GM23338 (cell line): ENCODE results near the gene BCDIN3D. TPM values are rescaled to one million over a fixed set of nuclear protein-coding genes. Genes with fewer than 3 reads are reported as not detected.
A peak's percentile ranks its signal among the peaks of the same experiment; 100 is the strongest.

Experiments used
- ATAC-seq: fragments of 200-7000 bp; cut with Tn5 transposase; 3 replicates; pipeline ENCODE4 v1.9.1; 2020
- DNase-seq: peaks from one replicate; pipeline ENCODE4 v3.0.0-alpha.2; 2015; ENCODE audit warnings: low spot score
- H2AFZ ChIP-seq: fragments of 200-600 bp; sonication (generic); 2 replicates; pipeline ENCODE4 v1.8.0; 2016; ENCODE audit warnings: antibody characterized with exemption, mild to moderate bottlenecking, moderate library complexity
- H3F3A ChIP-seq: fragments of 200-600 bp; sonication (generic); replicated peaks from 2 replicates; pipeline ENCODE4 v1.8.0; 2017; ENCODE audit warnings: antibody characterized with exemption, mixed run types, low read depth
- H3K27ac ChIP-seq: fragments of 200-600 bp; sonication (generic); 2 replicates; pipeline ENCODE4 v1.6.1; 2016; ENCODE audit warnings: low read depth
- H3K27me3 ChIP-seq: fragments of 200-600 bp; sonication (generic); 2 replicates; pipeline ENCODE4 v1.8.0; 2016; ENCODE audit warnings: mild to moderate bottlenecking, mixed run types, moderate library complexity; ENCODE audit not compliant: insufficient read depth
- H3K36me3 ChIP-seq: fragments of 200-600 bp; sonication (generic); 2 replicates; pipeline ENCODE4 v1.8.0; 2016; ENCODE audit warnings: mild to moderate bottlenecking; ENCODE audit not compliant: insufficient read depth
- H3K4me1 ChIP-seq: fragments of 200-600 bp; sonication (generic); 2 replicates; pipeline ENCODE4 v1.8.0; 2016; ENCODE audit warnings: mild to moderate bottlenecking, moderate library complexity; ENCODE audit not compliant: insufficient read depth
- H3K4me2 ChIP-seq: fragments of 200-600 bp; sonication (generic); 2 replicates; pipeline ENCODE4 v1.7.1; 2017; ENCODE audit warnings: mixed run types
- H3K4me3 ChIP-seq: fragments of 200-600 bp; sonication (generic); 2 replicates; pipeline ENCODE4 v1.6.1; 2016; ENCODE audit warnings: mixed run types
- H3K79me2 ChIP-seq: fragments of 200-600 bp; sonication (generic); replicated peaks from 2 replicates; pipeline ENCODE4 v1.8.0; 2017; ENCODE audit warnings: mild to moderate bottlenecking; ENCODE audit not compliant: insufficient read depth
- H3K9me2 ChIP-seq: fragments of 200-600 bp; sonication (generic); 2 replicates; pipeline ENCODE4 v1.8.0; 2017; ENCODE audit not compliant: insufficient read depth
- H4K20me1 ChIP-seq: fragments of 200-600 bp; sonication (generic); replicated peaks from 2 replicates; pipeline ENCODE4 v1.8.0; 2017; ENCODE audit warnings: mild to moderate bottlenecking; ENCODE audit not compliant: insufficient read depth
- H3K27ac Mint-ChIP-seq: 2 replicates; pipeline ENCODE4 v1.8.0; 2020; ENCODE audit warnings: inconsistent platforms, mild to moderate bottlenecking, moderate library complexity, mixed read lengths
- H3K27me3 Mint-ChIP-seq: 3 replicates; pipeline ENCODE4 v1.8.0; 2022; ENCODE audit warnings: low read depth, mild to moderate bottlenecking, moderate library complexity, mixed read lengths, inconsistent platforms; ENCODE audit not compliant: insufficient read depth, poor library complexity
- H3K36me3 Mint-ChIP-seq: 3 replicates; pipeline ENCODE4 v1.8.0; 2021; ENCODE audit warnings: low read depth, mild to moderate bottlenecking, inconsistent platforms, moderate library complexity, mixed read lengths
- H3K4me1 Mint-ChIP-seq: 3 replicates; pipeline ENCODE4 v1.8.0; 2020; ENCODE audit warnings: mild to moderate bottlenecking, inconsistent platforms, mixed read lengths
- H3K4me3 Mint-ChIP-seq: 3 replicates; pipeline ENCODE4 v1.8.0; 2021; ENCODE audit warnings: moderate library complexity, mild to moderate bottlenecking, inconsistent platforms, mixed read lengths
- H3K9me3 Mint-ChIP-seq: 3 replicates; pipeline ENCODE4 v1.8.0; 2020; ENCODE audit warnings: moderate library complexity, mild to moderate bottlenecking, inconsistent platforms, mixed read lengths
- CREB1 ChIP-seq: fragments of 250-450 bp; sonication (Bioruptor Pico); IDR thresholded peaks from 2 replicates; pipeline ENCODE4 v1.5.0; 2020; ENCODE audit warnings: low read depth, mild to moderate bottlenecking, moderate library complexity
- EZH2 ChIP-seq: fragments of 200-600 bp; sonication (generic); IDR thresholded peaks from one replicate; pipeline ENCODE4 v1.8.0; 2017; ENCODE audit warnings: antibody characterized with exemption, mild to moderate bottlenecking, low read depth; ENCODE audit not compliant: unreplicated experiment
- EZH2phosphoT487 ChIP-seq: fragments of 200-600 bp; sonication (generic); IDR thresholded peaks from one replicate; pipeline ENCODE4 v1.8.1; 2018; ENCODE audit warnings: antibody characterized with exemption; ENCODE audit not compliant: unreplicated experiment
- JUNB ChIP-seq: IDR thresholded peaks from one replicate; pipeline ENCODE4 v1.6.1; 2016; ENCODE audit warnings: antibody characterized with exemption; ENCODE audit not compliant: unreplicated experiment
- NANOG ChIP-seq: IDR thresholded peaks from 2 replicates; pipeline ENCODE4 v1.6.1; 2016; ENCODE audit warnings: antibody characterized with exemption, borderline replicate concordance
- POLR2AphosphoS5 ChIP-seq: IDR thresholded peaks from 2 replicates; pipeline ENCODE4 v1.6.1; 2016; ENCODE audit warnings: antibody characterized with exemption, low read depth
- STAT1 ChIP-seq: IDR thresholded peaks from one replicate; pipeline ENCODE4 v1.6.1; 2016; ENCODE audit warnings: antibody characterized with exemption; ENCODE audit not compliant: unreplicated experiment
- ZNF114 ChIP-seq: fragments of 250-450 bp; sonication (Bioruptor Pico); IDR thresholded peaks from 2 replicates; pipeline ENCODE4 v1.5.0; 2020; ENCODE audit warnings: mild to moderate bottlenecking, moderate library complexity
- ZNF331 ChIP-seq: fragments of 250-450 bp; sonication (Bioruptor Pico); IDR thresholded peaks from 2 replicates; pipeline ENCODE4 v1.5.0; 2020; ENCODE audit warnings: low read depth, mild to moderate bottlenecking, moderate library complexity
- polyA plus RNA-seq: library from polyadenylated mRNA; unstranded; fragments of >200 nt; fragmentation: Nextera tagmentation; extraction: Ambion mirVana; gene quantifications from 2 replicates; pipeline ENCODE4 v1.2.1, GENCODE V29; 2016
- total RNA-seq: library from RNA; depleted of rRNA; stranded (reverse); fragments of >200 nt; shearing (Covaris generic); gene quantifications from 2 replicates; pipeline ENCODE4 v1.2.3, GENCODE V29; 2014
- TF ChIP-seq, protein P1 (sequence below): IDR thresholded peaks from one replicate; pipeline ENCODE4 v1.6.1; 2018; ENCODE audit warnings: antibody characterized with exemption; ENCODE audit not compliant: unreplicated experiment
- TF ChIP-seq, protein P2 (sequence below): fragments of 250-450 bp; sonication (Bioruptor Pico); IDR thresholded peaks from 2 replicates; pipeline ENCODE4 v1.5.0; 2020; ENCODE audit warnings: mild to moderate bottlenecking, moderate library complexity
- TF ChIP-seq, protein P3 (sequence below): IDR thresholded peaks from 2 replicates; pipeline ENCODE4 v1.6.1; 2016; ENCODE audit warnings: antibody characterized with exemption
- TF ChIP-seq, protein P4 (sequence below), 2 experiments: fragments of 200-600 bp in 1 of 2; sonication (generic) in 1 of 2; conservative IDR thresholded peaks; 2 replicates each; pipeline versions ENCODE4 v1.5.1 to v1.6.1; 2016 to 2017; ENCODE audit warnings: antibody characterized with exemption in 2 of 2, low read depth in 2 of 2, mild to moderate bottlenecking in 2 of 2, moderate library complexity in 1 of 2

Gene BCDIN3D
- total and polyA plus RNA-seq, 2 experiments from 2014 or later, result 1.4 to 1.8 TPM

DNA sequence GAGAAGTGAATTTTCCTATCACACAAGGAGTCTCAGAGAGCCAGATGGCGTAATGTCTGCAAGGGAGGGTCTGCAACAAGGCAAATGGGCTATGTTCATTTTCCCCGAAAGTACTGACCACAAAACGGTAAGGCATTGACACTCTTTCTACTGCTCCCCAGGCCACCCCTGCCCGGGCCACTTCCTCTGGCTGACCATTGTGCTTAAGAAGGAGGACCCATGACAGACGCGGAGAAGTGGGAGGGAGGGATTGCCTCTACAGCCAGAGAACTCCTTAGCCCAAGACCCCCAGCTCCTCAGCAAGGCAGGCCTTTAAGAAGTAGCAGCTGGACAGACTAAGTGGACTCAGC, 15.9 kb downstream of the BCDIN3D start:
- Mint-ChIP-seq H3K9me3 (no peaks in the 10 kb centered on the region), H3K27ac (0 out of 2 replicates have a peak overlapping the region, but pooled peaks have one; percentile 89), H3K27me3 (peaks cover 15% of the 10 kb centered on the region), H3K36me3 (peaks cover 7% of the 10 kb centered on the region), H3K4me1 (peaks cover 43% of the 10 kb centered on the region), H3K4me3 (peak overlapping the region; percentile 99)
- Histone ChIP-seq H3K9me2 (no peaks in the 10 kb centered on the region), H3F3A (0 out of 2 replicates have a peak, but pooled peaks cover 6% of the 10 kb centered on the region), H3K27ac (peak overlapping the region; percentile 92), H3K79me2 (peaks cover 55% of the 10 kb centered on the region), H4K20me1 (peaks cover 12% of the 10 kb centered on the region), H3K4me3 (peak overlapping the region; percentile 75), H3K4me1 (peaks cover 28% of the 10 kb centered on the region), H3K36me3 (no peaks in the 10 kb centered on the region), H3K4me2 (peak overlapping the region; percentile 100), H2AFZ (0 out of 2 replicates have a peak overlapping the region, but pooled peaks have one; percentile 66), H3K27me3 (no peaks in the 10 kb centered on the region)
- DNase-seq (no peak), ATAC-seq (no peak)
- TF ChIP-seq POLR2AphosphoS5 (no peak), NANOG (no peak), EZH2phosphoT487 (no peak), ZNF114 (CRISPR knock-in tag) (no peak), EZH2 (no peak), ZNF331 (CRISPR knock-in tag) (no peak), STAT1 (no peak), JUNB (no peak), CREB1 (CRISPR knock-in tag) (no peak)
- TF ChIP-seq, protein P1, sequence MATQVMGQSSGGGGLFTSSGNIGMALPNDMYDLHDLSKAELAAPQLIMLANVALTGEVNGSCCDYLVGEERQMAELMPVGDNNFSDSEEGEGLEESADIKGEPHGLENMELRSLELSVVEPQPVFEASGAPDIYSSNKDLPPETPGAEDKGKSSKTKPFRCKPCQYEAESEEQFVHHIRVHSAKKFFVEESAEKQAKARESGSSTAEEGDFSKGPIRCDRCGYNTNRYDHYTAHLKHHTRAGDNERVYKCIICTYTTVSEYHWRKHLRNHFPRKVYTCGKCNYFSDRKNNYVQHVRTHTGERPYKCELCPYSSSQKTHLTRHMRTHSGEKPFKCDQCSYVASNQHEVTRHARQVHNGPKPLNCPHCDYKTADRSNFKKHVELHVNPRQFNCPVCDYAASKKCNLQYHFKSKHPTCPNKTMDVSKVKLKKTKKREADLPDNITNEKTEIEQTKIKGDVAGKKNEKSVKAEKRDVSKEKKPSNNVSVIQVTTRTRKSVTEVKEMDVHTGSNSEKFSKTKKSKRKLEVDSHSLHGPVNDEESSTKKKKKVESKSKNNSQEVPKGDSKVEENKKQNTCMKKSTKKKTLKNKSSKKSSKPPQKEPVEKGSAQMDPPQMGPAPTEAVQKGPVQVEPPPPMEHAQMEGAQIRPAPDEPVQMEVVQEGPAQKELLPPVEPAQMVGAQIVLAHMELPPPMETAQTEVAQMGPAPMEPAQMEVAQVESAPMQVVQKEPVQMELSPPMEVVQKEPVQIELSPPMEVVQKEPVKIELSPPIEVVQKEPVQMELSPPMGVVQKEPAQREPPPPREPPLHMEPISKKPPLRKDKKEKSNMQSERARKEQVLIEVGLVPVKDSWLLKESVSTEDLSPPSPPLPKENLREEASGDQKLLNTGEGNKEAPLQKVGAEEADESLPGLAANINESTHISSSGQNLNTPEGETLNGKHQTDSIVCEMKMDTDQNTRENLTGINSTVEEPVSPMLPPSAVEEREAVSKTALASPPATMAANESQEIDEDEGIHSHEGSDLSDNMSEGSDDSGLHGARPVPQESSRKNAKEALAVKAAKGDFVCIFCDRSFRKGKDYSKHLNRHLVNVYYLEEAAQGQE, result no peak
- TF ChIP-seq, protein P2, sequence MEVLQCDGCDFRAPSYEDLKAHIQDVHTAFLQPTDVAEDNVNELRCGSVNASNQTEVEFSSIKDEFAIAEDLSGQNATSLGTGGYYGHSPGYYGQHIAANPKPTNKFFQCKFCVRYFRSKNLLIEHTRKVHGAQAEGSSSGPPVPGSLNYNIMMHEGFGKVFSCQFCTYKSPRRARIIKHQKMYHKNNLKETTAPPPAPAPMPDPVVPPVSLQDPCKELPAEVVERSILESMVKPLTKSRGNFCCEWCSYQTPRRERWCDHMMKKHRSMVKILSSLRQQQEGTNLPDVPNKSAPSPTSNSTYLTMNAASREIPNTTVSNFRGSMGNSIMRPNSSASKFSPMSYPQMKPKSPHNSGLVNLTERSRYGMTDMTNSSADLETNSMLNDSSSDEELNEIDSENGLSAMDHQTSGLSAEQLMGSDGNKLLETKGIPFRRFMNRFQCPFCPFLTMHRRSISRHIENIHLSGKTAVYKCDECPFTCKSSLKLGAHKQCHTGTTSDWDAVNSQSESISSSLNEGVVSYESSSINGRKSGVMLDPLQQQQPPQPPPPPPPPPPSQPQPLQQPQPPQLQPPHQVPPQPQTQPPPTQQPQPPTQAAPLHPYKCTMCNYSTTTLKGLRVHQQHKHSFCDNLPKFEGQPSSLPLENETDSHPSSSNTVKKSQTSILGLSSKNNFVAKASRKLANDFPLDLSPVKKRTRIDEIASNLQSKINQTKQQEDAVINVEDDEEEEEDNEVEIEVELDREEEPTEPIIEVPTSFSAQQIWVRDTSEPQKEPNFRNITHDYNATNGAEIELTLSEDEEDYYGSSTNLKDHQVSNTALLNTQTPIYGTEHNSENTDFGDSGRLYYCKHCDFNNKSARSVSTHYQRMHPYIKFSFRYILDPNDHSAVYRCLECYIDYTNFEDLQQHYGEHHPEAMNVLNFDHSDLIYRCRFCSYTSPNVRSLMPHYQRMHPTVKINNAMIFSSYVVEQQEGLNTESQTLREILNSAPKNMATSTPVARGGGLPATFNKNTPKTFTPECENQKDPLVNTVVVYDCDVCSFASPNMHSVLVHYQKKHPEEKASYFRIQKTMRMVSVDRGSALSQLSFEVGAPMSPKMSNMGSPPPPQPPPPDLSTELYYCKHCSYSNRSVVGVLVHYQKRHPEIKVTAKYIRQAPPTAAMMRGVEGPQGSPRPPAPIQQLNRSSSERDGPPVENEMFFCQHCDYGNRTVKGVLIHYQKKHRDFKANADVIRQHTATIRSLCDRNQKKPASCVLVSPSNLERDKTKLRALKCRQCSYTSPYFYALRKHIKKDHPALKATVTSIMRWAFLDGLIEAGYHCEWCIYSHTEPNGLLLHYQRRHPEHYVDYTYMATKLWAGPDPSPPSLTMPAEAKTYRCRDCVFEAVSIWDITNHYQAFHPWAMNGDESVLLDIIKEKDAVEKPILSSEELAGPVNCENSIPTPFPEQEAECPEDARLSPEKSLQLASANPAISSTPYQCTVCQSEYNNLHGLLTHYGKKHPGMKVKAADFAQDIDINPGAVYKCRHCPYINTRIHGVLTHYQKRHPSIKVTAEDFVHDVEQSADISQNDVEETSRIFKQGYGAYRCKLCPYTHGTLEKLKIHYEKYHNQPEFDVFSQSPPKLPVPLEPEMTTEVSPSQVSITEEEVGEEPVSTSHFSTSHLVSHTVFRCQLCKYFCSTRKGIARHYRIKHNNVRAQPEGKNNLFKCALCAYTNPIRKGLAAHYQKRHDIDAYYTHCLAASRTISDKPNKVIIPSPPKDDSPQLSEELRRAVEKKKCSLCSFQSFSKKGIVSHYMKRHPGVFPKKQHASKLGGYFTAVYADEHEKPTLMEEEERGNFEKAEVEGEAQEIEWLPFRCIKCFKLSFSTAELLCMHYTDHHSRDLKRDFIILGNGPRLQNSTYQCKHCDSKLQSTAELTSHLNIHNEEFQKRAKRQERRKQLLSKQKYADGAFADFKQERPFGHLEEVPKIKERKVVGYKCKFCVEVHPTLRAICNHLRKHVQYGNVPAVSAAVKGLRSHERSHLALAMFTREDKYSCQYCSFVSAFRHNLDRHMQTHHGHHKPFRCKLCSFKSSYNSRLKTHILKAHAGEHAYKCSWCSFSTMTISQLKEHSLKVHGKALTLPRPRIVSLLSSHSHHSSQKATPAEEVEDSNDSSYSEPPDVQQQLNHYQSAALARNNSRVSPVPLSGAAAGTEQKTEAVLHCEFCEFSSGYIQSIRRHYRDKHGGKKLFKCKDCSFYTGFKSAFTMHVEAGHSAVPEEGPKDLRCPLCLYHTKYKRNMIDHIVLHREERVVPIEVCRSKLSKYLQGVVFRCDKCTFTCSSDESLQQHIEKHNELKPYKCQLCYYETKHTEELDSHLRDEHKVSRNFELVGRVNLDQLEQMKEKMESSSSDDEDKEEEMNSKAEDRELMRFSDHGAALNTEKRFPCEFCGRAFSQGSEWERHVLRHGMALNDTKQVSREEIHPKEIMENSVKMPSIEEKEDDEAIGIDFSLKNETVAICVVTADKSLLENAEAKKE (CRISPR knock-in tag), result no peak
- TF ChIP-seq, protein P3, sequence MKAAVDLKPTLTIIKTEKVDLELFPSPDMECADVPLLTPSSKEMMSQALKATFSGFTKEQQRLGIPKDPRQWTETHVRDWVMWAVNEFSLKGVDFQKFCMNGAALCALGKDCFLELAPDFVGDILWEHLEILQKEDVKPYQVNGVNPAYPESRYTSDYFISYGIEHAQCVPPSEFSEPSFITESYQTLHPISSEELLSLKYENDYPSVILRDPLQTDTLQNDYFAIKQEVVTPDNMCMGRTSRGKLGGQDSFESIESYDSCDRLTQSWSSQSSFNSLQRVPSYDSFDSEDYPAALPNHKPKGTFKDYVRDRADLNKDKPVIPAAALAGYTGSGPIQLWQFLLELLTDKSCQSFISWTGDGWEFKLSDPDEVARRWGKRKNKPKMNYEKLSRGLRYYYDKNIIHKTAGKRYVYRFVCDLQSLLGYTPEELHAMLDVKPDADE, result no peak
- TF ChIP-seq, protein P4, sequence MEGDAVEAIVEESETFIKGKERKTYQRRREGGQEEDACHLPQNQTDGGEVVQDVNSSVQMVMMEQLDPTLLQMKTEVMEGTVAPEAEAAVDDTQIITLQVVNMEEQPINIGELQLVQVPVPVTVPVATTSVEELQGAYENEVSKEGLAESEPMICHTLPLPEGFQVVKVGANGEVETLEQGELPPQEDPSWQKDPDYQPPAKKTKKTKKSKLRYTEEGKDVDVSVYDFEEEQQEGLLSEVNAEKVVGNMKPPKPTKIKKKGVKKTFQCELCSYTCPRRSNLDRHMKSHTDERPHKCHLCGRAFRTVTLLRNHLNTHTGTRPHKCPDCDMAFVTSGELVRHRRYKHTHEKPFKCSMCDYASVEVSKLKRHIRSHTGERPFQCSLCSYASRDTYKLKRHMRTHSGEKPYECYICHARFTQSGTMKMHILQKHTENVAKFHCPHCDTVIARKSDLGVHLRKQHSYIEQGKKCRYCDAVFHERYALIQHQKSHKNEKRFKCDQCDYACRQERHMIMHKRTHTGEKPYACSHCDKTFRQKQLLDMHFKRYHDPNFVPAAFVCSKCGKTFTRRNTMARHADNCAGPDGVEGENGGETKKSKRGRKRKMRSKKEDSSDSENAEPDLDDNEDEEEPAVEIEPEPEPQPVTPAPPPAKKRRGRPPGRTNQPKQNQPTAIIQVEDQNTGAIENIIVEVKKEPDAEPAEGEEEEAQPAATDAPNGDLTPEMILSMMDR (conservative IDR thresholded peaks at IDR 0.05; ENCODE audit: low read depth in 2 of 2), result no peak
